ENCODE data around the gene PTPRD.

The PTPRD gene

GRCh38 chr9:9079473-9079872, 1533.3 kb downstream of the PTPRD start:
- TF ChIP-seq CTCF (conservative IDR thresholded peaks at IDR 0.05; ENCODE audit: low read length) (no peak), EZH2phosphoT487 (IDR thresholded peaks at IDR 0.05; ENCODE audit: borderline replicate concordance) (no peak)
- no peak overlapping the region for H2AFZ ChIP-seq (ENCODE audit: low read length)
- H3K4me3 ChIP-seq (ENCODE audit: low read length, poor library complexity, severe bottlenecking): no peak overlapping the region
- no peaks in the 10 kb centered on the region for H4K20me1 ChIP-seq (ENCODE audit: insufficient read depth, low read length, poor library complexity, severe bottlenecking)
- no peaks in the 10 kb centered on the region for H3K9me2 ChIP-seq (replicated peaks; ENCODE audit: low read depth, low read length)
- H3K36me3 ChIP-seq (ENCODE audit: insufficient read depth, low read length): no peaks in the 10 kb centered on the region
- H3K4me2 ChIP-seq (ENCODE audit: low read depth, low read length, poor library complexity, severe bottlenecking): no peak overlapping the region
- H3K27me3 ChIP-seq (ENCODE audit: insufficient read depth, low read length, poor library complexity, severe bottlenecking): no peaks in the 10 kb centered on the region
- no peaks in the 10 kb centered on the region for H3K9me3 ChIP-seq (ENCODE audit: insufficient read depth, low read depth, low read length)
- no peaks in the 10 kb centered on the region for H3F3A ChIP-seq (ENCODE audit: low read depth)
- no peaks in the 10 kb centered on the region for H3K79me2 ChIP-seq (ENCODE audit: insufficient read depth, low read length)
- H3K4me1 ChIP-seq (ENCODE audit: insufficient read depth, low read length, poor library complexity, severe bottlenecking): no peaks in the 10 kb centered on the region
- H3K9ac ChIP-seq (ENCODE audit: low read depth, low read length, poor library complexity, severe bottlenecking): no peak overlapping the region

GRCh38 chr9:9078301-9078700, 1534.5 kb downstream of the PTPRD start:
- no peak overlapping the region for H2AFZ ChIP-seq (ENCODE audit: low read length)
- no peaks in the 10 kb centered on the region for H3F3A ChIP-seq (ENCODE audit: low read depth)
- H3K27me3 ChIP-seq (ENCODE audit: insufficient read depth, low read length, poor library complexity, severe bottlenecking): no peaks in the 10 kb centered on the region
- no peak overlapping the region for H3K4me2 ChIP-seq (ENCODE audit: low read depth, low read length, poor library complexity, severe bottlenecking)
- TF ChIP-seq CTCF (conservative IDR thresholded peaks at IDR 0.05; ENCODE audit: low read length) (no peak), EZH2phosphoT487 (IDR thresholded peaks at IDR 0.05; ENCODE audit: borderline replicate concordance) (no peak)
- H3K9me2 ChIP-seq (replicated peaks; ENCODE audit: low read depth, low read length): no peaks in the 10 kb centered on the region
- H3K9me3 ChIP-seq (ENCODE audit: insufficient read depth, low read depth, low read length): no peaks in the 10 kb centered on the region
- no peak overlapping the region for H3K9ac ChIP-seq (ENCODE audit: low read depth, low read length, poor library complexity, severe bottlenecking)
- no peaks in the 10 kb centered on the region for H3K4me1 ChIP-seq (ENCODE audit: insufficient read depth, low read length, poor library complexity, severe bottlenecking)
- H3K4me3 ChIP-seq (ENCODE audit: low read length, poor library complexity, severe bottlenecking): no peak overlapping the region
- H4K20me1 ChIP-seq (ENCODE audit: insufficient read depth, low read length, poor library complexity, severe bottlenecking): no peaks in the 10 kb centered on the region
- H3K36me3 ChIP-seq (ENCODE audit: insufficient read depth, low read length): no peaks in the 10 kb centered on the region
- H3K79me2 ChIP-seq (ENCODE audit: insufficient read depth, low read length): no peaks in the 10 kb centered on the region

- Histone ChIP-seq H3K4me1 (ENCODE audit: insufficient read depth, low read length, poor library complexity, severe bottlenecking) (peaks cover 22% of the 10 kb centered on the region), H3F3A (ENCODE audit: low read depth) (no peaks in the 10 kb centered on the region), H3K9me2 (replicated peaks; ENCODE audit: low read depth, low read length) (no peaks in the 10 kb centered on the region), H3K9ac (ENCODE audit: low read depth, low read length, poor library complexity, severe bottlenecking) (no peak overlapping the region), H3K27me3 (ENCODE audit: insufficient read depth, low read length, poor library complexity, severe bottlenecking) (no peaks in the 10 kb centered on the region), H3K9me3 (ENCODE audit: insufficient read depth, low read depth, low read length) (no peaks in the 10 kb centered on the region), H2AFZ (ENCODE audit: low read length) (no peak overlapping the region), H3K36me3 (ENCODE audit: insufficient read depth, low read length) (no peaks in the 10 kb centered on the region), H3K4me3 (ENCODE audit: low read length, poor library complexity, severe bottlenecking) (no peak overlapping the region), H3K4me2 (ENCODE audit: low read depth, low read length, poor library complexity, severe bottlenecking) (no peak overlapping the region), H3K79me2 (ENCODE audit: insufficient read depth, low read length) (no peaks in the 10 kb centered on the region), H4K20me1 (ENCODE audit: insufficient read depth, low read length, poor library complexity, severe bottlenecking) (no peaks in the 10 kb centered on the region)
- no peak for TF ChIP-seq CTCF (conservative IDR thresholded peaks at IDR 0.05; ENCODE audit: low read length)
- TF ChIP-seq EZH2phosphoT487 (IDR thresholded peaks at IDR 0.05; ENCODE audit: borderline replicate concordance): no peak
These were observed 1551.2 kb downstream of the PTPRD start for GRCh38 chr9:9061627-9062026.

Data from Loucy (cell line).